Osteoblast (primary cell): ENCODE results near the gene PNLIPRP2. TPM values are rescaled to one million over a fixed set of nuclear protein-coding genes. Genes with fewer than 3 reads are reported as not detected.

Source experiments
- DNase-seq: peaks from one replicate; pipeline ENCODE4 v3.0.0; 2011; ENCODE audit warnings: low spot score, mixed read lengths; ENCODE audit not compliant: insufficient read length; ENCODE audit errors: missing footprints
- H2AFZ ChIP-seq: 2 replicates; pipeline ENCODE4 v1.6.0; 2011; ENCODE audit warnings: mild to moderate bottlenecking, low read length
- H3K27ac ChIP-seq: 2 replicates; pipeline ENCODE4 v1.5.1; 2011; ENCODE audit warnings: mild to moderate bottlenecking, low read depth, low read length, moderate library complexity
- H3K27me3 ChIP-seq: 2 replicates; pipeline ENCODE4 v1.6.0; 2012; ENCODE audit warnings: mild to moderate bottlenecking, control low read depth, inconsistent platforms, low read length, moderate library complexity; ENCODE audit not compliant: insufficient read depth
- H3K36me3 ChIP-seq: 2 replicates; pipeline ENCODE4 v1.5.1; 2011; ENCODE audit warnings: mild to moderate bottlenecking, low read length, control low read depth, moderate library complexity; ENCODE audit not compliant: insufficient read depth
- H3K4me1 ChIP-seq: 2 replicates; pipeline ENCODE4 v1.5.1; 2011; ENCODE audit warnings: mild to moderate bottlenecking, low read length, control low read depth, moderate library complexity; ENCODE audit not compliant: insufficient read depth
- H3K4me2 ChIP-seq: 2 replicates; pipeline ENCODE4 v1.6.0; 2011; ENCODE audit warnings: mild to moderate bottlenecking, low read length; ENCODE audit not compliant: insufficient read depth
- H3K4me3 ChIP-seq: fragments of 200-600 bp; sonication (generic); 3 replicates; pipeline ENCODE4 v1.5.1; 2012; ENCODE audit warnings: mild to moderate bottlenecking, low read length, inconsistent platforms; ENCODE audit not compliant: insufficient read depth
- H3K79me2 ChIP-seq: 2 replicates; pipeline ENCODE4 v1.6.0; 2012; ENCODE audit warnings: mild to moderate bottlenecking, low read length, control low read depth, inconsistent platforms; ENCODE audit not compliant: insufficient read depth
- H3K9me3 ChIP-seq: 2 replicates; pipeline ENCODE4 v1.5.1; 2011; ENCODE audit warnings: low read depth, low read length, control low read depth
- H4K20me1 ChIP-seq: 2 replicates; pipeline ENCODE4 v1.6.0; 2012; ENCODE audit warnings: mild to moderate bottlenecking, low read length, control low read depth; ENCODE audit not compliant: insufficient read depth
- total RNA-seq: library from RNA; depleted of rRNA; stranded (reverse); fragments of >200 nt; gene quantifications from 2 replicates; pipeline ENCODE4 v1.2.3, GENCODE V29; 2012
- TF ChIP-seq, protein P1 (sequence below): IDR thresholded peaks from 2 replicates; pipeline ENCODE4 v1.5.1; 2011; ENCODE audit warnings: mild to moderate bottlenecking, low read depth, low read length, moderate library complexity; ENCODE audit errors: extremely low read depth

The PNLIPRP2 gene
- total RNA-seq, 1 donor: not detected

DNA sequence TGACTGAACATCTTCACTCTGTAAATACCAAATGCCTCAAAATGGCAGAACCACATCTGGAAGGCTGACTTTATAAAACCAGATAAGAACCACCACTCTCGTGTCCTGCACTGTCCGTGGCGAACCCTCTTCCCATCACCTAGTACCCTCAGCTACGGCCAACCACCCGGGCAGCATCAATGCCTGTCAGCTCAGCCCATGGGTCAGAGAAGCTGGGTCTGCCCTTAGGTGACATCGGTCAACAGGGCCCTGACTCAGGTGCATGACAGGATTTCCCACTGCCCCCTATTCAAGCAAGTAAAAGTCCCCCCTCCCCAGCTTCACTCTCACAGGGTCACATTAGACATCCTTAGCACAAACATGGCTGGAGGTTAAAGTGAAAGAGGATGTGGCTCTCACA is 65.1 kb downstream of the PNLIPRP2 start:
- H3K4me1 ChIP-seq: peaks cover 20% of the 10 kb centered on the region
- no peaks in the 10 kb centered on the region for H4K20me1 ChIP-seq
- H3K4me3 ChIP-seq: no peak overlapping the region
- no peaks in the 10 kb centered on the region for H3K79me2 ChIP-seq
- H3K27me3 ChIP-seq: no peaks in the 10 kb centered on the region
- no peak overlapping the region for H3K4me2 ChIP-seq
- no peak for DNase-seq
- no peak overlapping the region for H2AFZ ChIP-seq
- TF ChIP-seq, protein P1, sequence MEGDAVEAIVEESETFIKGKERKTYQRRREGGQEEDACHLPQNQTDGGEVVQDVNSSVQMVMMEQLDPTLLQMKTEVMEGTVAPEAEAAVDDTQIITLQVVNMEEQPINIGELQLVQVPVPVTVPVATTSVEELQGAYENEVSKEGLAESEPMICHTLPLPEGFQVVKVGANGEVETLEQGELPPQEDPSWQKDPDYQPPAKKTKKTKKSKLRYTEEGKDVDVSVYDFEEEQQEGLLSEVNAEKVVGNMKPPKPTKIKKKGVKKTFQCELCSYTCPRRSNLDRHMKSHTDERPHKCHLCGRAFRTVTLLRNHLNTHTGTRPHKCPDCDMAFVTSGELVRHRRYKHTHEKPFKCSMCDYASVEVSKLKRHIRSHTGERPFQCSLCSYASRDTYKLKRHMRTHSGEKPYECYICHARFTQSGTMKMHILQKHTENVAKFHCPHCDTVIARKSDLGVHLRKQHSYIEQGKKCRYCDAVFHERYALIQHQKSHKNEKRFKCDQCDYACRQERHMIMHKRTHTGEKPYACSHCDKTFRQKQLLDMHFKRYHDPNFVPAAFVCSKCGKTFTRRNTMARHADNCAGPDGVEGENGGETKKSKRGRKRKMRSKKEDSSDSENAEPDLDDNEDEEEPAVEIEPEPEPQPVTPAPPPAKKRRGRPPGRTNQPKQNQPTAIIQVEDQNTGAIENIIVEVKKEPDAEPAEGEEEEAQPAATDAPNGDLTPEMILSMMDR: no peak
- H3K27ac ChIP-seq: no peak overlapping the region
- no peaks in the 10 kb centered on the region for H3K9me3 ChIP-seq
- H3K36me3 ChIP-seq: peaks cover 9% of the 10 kb centered on the region

DNA sequence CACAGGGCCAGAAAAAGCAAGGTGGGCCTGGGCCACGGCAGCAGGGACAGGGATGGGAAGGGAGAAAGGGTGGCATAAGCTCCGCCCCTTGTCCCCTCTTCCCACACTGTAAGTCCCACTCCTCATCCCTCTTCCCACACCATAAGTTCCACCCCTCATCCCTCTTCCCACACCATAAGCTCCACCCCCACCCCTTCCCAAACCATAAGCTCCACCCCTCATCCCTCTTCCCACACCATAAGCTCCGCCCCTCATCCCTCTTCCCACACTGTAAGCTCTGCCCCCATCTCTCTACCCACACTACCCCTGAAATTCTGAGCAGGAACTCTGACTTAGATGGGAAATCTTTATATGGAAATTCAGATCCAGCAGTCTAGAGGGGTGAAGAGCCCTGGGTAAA is 65.9 kb downstream of the PNLIPRP2 start:
- H3K9me3 ChIP-seq: no peaks in the 10 kb centered on the region
- peaks cover 3% of the 10 kb centered on the region for H3K36me3 ChIP-seq
- no peak overlapping the region for H3K4me2 ChIP-seq
- TF ChIP-seq, protein P1: no peak
- no peaks in the 10 kb centered on the region for H3K27me3 ChIP-seq
- H2AFZ ChIP-seq: no peak overlapping the region
- H3K27ac ChIP-seq: no peak overlapping the region
- no peak for DNase-seq
- H3K79me2 ChIP-seq: no peaks in the 10 kb centered on the region
- H3K4me1 ChIP-seq: peaks cover 20% of the 10 kb centered on the region
- H3K4me3 ChIP-seq: no peak overlapping the region
- no peaks in the 10 kb centered on the region for H4K20me1 ChIP-seq

DNA sequence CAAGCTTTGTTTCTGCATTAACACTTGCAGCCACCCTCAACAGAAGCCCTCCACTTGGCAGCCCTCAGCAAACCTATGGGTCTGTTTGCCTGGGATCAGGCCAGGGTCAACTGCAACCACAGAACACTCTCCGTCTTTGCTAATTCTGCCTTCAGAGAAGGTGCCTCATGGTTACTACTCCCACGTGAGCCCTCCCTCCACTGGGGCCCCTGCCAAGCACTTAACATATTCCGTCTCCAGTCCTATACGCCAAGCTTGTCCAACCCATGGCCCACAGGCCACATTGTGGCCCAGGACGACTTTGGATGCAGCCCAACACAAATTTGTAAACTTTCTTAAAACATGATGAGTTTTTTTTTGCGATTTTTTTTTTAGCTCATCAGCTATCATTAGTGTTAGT is 66.9 kb downstream of the PNLIPRP2 start:
- no peaks in the 10 kb centered on the region for H3K36me3 ChIP-seq
- H3K4me1 ChIP-seq: peaks cover 18% of the 10 kb centered on the region
- no peak overlapping the region for H3K4me2 ChIP-seq
- H3K9me3 ChIP-seq: no peaks in the 10 kb centered on the region
- H3K79me2 ChIP-seq: no peaks in the 10 kb centered on the region
- TF ChIP-seq, protein P1: no peak
- DNase-seq: no peak
- no peak overlapping the region for H3K27ac ChIP-seq
- H4K20me1 ChIP-seq: no peaks in the 10 kb centered on the region
- no peak overlapping the region for H2AFZ ChIP-seq
- no peak overlapping the region for H3K4me3 ChIP-seq
- no peaks in the 10 kb centered on the region for H3K27me3 ChIP-seq

DNA sequence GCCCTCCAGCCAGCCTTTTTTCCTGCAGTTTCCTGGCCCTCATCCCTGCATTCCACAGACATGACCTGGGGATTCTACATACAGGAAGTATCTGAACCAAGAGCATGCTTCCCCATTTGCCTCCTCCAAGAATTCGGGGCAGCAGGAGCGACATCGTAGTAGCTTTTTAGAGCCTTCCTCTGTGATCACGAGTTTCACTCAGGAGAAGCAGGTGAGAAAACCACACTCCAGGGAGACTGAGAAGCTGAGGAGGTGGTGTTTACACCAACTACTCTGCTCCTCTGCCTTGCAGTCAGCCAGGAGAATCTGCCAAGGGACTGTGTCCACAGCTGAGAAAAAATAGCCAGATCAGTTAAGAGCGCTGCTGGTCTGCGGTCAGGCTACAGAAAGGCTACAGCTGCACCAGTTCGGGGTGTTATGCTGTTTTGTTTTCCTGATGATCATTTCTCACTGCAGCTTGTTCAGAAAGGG is 67.5 kb downstream of the PNLIPRP2 start:
- Histone ChIP-seq H3K79me2 (no peaks in the 10 kb centered on the region), H3K9me3 (no peaks in the 10 kb centered on the region), H3K27ac (peak overlapping the region; percentile 69), H2AFZ (peak overlapping the region; percentile 83), H3K4me3 (peak overlapping the region; percentile 56), H3K4me2 (peak overlapping the region; percentile 84), H3K4me1 (peaks cover 18% of the 10 kb centered on the region), H3K27me3 (no peaks in the 10 kb centered on the region), H4K20me1 (no peaks in the 10 kb centered on the region), H3K36me3 (peaks cover 5% of the 10 kb centered on the region)
- TF ChIP-seq, protein P1: no peak
- peak; percentile 96 for DNase-seq
